ENCODE measurements around the gene C4orf33.
"Not testable (repeated sequence)": the region's sequence is repeated elsewhere in the genome, so short reads cannot be mapped to it uniquely, and the experiment has no call there.

C4orf33 gene, protein sequence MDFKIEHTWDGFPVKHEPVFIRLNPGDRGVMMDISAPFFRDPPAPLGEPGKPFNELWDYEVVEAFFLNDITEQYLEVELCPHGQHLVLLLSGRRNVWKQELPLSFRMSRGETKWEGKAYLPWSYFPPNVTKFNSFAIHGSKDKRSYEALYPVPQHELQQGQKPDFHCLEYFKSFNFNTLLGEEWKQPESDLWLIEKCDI

DNA sequence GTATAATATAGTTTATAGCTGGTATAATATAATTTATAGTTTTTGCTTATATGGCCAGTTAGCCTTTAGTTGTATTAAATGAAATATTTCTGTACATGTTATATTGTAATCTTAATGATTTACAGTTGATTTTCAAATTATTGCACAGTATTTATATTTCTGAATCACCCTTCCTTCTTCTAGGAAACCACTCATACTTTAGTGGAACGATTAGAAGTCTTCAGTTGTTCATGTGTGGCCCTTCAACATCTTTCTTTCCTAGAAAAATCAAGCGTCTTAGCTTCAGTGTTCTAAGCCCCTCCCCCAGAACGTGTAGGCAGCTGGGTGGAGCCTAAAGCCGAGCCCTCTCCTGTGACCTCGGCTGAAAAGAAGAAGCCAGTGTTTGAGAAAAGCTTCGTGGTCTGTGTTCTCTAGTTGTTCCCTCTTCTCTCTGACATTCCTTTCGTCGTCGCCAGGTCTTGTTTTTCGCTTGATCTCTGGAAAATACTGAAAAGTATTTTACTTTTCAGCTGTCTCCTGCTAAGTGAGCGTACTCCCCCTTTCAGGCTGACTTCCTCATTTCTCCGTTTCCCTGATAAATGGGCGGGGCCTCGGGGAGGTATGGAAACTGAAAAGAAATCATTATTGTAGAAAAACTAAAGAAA lies at the start of gene C4orf33:
C4orf33 (plus strand) TSS at position 342 of the 644 bp plus-strand sequence. CDS start 6,459 bp downstream, outside the sequence.
- peak in 44 of 51 donors; percentile 1 to 86 (median 40) for DNase-seq

DNA sequence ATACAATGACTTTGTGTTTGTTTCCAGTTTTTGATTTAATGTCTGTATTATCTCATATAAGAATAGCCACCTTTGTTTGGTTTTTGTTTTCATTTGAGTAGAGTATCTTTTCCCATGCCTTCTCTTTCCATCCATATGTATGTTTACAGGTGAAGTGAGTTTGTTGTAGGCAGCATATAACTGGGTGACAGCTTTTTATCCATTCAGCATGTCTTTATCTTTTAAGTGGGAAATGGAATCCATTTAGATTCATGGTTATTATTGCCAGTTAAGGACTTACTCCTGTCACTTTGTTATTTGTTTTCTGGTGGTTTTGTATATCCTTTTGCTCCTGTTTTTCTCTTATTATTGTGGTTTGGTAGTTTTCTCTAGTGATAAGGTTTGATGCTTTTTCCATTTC lies 36.9 kb upstream of the C4orf33 start:
- no peak for DNase-seq

DNA sequence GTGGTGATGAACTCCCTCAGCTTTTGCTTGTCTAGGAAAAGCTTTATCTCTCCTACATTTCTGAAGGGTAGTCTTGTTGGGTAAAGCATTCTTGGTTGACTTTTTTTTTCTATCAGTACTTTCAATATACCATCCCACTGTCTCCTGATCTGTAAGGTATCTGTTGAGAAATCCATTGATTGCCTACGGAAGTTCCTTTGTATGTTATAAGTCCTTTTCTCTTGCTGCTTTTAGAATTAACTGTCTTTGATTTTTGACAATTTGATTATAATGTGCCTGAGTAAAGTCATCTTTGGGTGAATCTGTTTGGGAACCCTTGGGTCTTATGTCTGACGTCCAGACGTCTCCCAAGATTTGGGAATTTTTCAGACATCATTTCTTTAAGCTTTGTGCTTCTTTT lies 33.4 kb upstream of the C4orf33 start:
- DNase-seq: no peak

DNA sequence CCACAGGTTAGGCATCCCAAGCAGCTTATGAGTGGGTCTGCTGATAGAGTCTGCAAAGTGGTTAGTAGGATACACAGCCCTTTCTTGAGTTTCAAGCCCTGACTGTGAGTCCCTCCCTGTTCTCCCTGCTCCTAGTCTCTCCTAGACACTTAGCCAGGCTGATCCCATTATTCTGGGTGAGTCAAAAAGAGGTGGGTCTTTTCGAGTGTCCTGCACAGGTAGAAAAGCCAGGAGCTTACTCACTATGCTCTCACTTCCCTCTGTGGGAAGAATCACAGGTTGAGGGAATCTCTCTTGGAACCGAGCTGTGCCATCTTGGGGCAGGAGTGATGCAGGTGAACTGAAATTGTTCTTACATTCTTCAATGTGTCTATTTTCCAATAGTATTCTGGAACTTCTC lies 32.3 kb upstream of the C4orf33 start:
- DNase-seq: no peak

DNA sequence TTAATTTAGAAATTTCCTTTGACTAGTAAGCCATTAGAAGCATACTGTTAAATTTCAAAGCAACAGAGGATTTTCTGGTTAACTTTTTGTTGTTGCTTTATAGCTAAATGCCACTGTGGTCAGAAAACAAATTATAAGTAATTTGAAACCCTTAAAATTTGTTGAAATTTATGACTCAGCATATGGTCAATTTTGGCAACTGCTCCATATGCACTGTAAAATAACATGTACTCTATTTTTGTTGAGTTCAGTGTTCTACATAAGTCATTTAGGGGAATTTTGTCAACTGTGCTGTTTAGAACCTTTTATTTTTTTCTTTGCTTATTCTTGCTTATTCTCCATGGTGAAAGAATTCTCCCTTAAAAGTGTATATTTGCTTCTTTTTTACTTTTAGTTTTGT lies 31.2 kb upstream of the C4orf33 start:
- no peak for DNase-seq

DNA sequence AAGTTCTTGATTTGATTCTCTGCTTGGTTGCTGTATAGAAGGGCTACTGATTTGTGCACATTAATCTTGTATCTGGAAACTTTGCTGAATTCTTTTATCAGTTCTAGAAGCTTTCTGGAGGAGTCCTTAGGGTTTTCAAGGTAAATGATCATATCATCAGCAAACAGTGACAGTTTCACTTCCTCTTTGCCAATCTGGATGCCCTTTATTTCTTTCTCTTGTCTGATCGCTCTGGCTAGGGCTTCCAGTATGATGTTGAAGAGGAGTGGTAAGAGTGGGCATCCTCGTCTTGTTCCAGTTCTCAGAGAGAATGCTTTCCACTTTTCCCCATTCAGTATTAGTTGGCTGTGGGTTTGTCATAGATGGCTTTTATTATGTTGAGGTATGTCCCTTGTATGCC lies 26.4 kb upstream of the C4orf33 start:
- not testable (repeated sequence) for DNase-seq

DNA sequence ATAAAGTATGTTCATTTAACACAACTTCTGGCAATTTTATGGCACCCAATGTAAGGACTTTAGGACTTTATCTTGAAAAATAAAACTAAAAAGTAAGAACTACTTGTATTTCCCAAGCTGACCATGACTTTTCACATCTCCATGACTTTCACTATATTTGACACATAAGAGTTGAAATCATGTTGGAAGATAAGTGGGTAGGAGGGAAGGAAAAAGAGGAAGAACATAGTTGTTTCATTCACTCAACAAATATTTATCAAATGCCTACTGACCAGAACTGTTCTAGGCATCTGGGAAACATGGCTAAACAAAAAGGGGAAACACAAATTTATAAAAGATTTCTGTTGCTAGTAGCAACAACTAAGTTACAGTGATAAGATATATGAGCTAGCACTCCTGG lies 18.6 kb upstream of the C4orf33 start:
- DNase-seq: no peak

DNA sequence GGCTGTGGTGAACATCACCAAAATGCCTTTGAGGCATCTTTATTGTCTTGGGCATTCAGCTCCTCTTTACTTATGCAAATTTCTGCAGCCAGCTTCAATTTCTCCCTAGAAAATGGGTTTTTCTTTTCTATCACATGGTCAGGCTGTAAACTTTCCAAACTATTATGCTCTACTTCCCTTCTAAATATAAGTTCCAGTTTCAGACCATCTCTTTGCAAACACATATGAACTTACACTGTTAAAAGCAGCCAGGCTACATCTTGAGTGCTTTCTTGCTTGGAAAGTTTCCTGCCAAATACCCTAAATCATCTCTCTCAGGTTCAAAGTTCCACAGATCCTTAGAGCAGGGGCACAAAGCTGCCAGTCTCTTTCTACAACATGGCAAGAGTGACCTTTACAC lies 15.8 kb upstream of the C4orf33 start:
- DNase-seq: no peak

DNA sequence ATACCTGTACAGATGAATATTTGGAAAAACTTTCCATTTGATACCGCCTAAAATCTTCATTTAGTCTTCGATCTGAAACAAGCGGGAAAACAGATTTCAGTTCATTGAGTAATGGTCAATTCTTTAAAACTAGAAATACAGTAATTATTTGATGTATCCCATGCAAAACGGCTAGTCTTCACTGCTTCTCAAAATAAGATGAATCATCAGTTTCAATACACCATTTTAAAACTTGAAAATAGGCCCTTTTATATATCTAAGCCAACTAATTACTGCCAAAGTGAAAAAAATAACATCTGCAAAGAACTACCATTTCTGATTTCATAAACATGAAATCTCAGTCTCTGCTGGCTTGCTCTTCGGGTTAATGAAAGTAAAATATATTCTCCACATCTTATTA lies 13.7 kb upstream of the C4orf33 start:
- no peak for DNase-seq

DNA sequence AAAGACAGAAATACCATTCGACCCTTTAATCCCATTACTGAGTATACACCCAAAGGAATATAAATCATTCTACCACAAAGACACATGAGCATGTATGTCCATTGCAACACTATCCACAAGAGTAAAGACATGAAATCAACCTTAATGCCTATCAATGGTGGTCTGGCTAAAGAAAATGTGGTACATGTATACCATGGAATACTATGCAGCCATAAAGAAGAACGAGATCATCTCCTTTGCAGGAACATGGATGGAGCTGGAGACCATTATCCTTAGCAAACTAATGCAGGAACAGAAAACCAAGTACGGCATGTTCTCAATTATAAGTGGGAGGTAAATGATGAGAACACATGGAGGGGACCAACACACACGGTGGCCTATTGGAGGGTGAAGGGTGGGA lies 10.5 kb upstream of the C4orf33 start:
- no peak for DNase-seq

DNA sequence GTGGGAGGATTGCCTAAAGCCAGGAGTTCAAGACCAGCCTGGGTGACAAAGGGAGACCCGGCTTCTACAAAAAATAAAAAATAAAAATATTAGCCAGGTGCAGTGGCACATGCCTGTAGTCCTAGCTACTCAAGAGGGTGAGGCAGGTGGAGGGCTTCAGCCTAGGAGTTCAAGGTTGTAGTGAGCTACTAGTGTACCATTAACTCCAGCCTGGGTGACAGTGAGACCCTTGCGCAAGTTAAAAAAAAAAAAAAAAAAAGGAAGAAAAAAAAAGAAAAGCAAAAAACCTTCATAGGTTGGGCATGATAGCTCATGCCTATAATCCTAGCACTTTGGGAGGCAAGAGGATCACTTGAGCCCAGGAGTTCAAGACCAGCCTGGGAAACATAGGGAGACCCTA lies 8.4 kb upstream of the C4orf33 start:
- no peak for DNase-seq

DNA sequence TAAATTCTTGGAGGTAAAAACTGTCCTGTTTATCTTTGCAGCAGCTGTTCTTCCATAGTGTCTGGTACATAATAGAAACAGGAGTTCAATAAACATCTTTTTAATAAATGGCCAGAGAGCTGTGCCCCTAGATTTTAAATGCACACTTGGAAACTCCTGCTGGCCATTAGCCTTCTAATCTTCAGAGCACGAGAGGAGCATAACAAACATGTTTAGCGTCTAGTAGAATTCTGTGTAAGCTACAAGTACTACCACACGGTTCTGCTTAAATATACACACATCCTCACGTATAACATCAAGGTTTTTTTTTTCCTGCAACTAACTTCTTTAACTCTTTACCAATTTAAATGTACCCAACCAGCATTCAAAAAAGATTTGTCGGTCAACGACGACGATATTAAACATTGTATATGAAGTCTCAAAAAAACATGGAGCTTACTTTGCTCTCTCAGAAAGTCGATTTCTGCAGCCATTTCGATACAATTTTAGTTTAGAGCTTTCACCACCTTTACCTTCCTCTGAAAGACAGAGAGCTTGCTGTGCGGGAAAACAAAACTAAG lies 3.2 kb upstream of the C4orf33 start:
- DNase-seq: no peak

DNA sequence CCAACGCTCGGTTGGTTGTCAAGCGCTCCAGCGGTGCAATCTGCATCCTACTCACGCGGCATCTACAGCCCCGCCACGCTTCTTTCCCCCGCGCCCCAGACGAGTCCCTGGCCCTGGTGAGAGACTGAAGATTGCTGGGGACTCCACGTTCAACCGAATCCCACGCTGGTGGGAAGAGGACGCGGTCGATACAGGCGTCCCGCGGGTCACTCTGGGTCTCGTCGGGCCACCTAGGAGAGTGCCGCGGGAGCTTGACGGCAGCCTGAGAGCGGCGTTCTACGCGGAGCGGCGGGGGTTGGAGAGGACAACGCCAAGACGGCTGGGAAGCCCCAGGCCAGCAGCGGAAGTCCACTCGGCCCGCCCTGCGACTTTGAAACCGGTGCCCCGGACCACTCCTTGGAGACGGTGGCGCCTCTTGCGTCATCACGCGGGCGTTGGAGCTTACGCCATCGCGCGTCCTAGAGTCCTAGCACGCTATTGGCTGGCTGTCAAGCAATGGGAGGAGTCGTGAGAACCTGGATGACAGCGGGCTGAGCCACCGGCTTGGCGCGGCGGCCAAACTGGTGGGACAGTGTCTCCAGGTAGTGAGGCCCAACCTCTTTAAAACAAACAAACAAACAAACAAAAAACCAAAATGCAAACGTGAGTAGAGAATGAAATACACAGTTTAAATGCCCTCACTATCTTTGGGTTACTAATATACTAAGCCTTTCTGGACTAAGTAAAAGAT lies 2.6 kb upstream of the C4orf33 start, which contains the start of gene SCLT1:
SCLT1 (minus strand) TSS at position 349 of the 730 bp plus-strand sequence. CDS start 436 bp downstream, outside the sequence.
- DNase-seq: peak; percentile 55 to 99 (median 96)

DNA sequence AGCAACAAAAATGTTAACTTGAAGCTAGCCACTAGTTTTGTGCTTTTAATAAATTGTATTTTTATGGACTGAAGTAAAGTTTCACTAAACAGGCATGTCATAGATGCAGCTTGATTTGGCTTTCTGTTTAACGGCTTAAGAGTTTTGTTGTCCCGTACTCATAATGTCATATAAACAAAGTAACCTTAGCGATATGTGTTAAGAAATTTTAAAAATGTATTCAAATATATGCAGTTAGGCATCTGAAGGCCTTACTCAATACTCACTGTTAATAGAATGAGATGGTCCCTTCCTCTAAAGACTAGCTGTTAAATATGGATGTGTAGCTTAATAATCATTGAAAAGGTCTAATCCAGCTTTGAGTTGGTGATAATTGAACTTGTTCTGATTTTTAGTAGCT lies 1.6 kb upstream of the C4orf33 start:
- peak in 1 of 51 donors; percentile 18 for DNase-seq

DNA sequence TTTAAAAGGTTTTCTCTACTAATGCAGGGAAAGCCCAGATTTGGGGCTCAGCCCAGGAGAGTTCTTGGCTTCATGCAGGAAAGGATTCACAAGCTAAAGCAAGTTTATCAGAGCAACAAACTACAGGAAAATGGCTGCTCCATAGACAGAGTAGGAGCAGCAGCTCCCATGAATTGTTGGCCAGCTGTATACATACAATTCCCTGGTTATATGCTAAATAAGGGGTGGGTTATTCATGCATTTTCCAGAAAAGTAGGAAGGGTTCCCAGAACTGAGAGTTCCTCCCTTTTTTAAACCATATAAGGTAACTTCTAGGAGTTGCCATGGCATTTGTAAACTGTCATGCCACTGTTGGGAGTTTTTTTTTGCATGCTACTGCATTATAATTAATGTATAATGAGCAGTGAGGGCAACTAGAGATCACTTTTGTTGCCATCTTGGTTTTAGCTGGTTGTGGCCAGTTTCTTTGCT lies 2.6 kb downstream of the C4orf33 start:
- DNase-seq: no peak

DNA sequence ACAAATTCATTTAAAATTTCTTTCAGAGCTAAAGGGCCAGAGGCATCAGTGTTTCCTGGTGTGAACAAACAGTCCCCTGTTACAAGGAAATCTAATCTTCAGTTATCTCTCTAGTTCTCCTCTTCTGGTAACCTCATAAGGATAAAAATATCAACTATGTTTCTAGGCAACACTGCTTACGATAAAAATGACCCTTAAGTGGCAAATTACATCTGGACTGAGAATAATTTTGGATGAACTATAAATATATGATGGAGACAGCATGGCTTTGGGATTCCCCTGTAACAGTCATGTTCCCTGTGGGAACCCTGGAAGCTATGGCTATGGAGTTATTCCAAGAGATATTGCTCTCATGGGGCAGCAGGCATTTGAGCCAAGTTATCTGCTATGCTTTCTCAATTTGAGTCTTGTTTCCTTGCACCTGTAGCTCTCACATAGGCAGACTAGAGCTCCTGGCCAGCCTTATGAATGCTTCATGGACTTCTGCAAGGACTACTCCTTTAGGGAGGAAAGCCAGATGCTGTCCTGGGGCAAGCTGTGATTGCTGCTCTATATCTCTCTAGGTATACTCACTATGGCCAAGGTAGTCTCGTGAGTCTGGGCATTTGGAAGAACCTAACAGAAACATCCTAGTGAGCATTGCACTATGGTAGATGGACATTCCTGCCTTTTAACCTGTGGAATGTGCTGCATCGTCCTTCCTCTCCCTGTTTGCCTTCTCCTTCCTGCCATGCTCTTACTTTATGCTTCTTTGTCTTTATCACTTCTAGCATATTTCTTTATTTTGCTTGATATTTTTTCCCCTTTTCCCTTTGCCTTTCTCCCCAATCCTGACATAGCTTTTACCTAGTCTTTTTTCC lies 14.2 kb downstream of the C4orf33 start:
- no peak for DNase-seq

DNA sequence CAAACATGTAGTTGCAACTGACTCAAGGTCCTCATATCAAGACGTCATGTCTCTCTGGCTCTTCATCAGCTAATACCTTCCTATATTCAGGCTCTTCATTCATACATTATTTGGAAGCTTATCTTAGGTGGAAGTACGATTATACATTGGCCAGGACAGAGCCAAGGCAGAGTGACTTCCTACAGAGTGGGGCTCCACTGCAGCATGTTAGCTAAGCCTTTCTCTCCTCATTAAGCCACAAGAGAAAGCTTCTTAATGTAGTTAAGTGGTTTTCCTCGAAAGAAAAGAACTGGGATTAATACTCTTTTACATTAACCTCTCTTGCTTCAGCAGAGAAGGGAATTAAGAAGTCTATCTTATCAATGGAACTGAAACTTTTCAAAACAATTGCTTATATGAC lies 15.0 kb downstream of the C4orf33 start:
- no peak for DNase-seq

DNA sequence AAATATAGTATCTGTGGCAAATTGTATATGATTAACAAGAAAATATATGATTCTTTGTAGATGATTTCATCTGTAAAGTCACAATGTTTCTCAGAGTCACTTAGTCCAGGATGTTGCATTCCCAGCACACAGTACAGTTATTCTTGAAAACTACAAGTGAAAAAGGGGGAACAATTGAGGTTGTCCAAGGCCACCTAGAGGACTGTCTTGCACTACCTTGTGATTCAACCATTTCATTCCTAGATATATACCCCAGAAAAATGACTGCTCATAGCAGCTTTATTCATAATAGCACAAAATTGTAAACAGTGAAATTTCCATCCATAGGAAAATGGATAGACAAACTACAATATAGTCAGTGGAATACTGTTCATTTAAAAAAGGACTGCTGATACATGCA lies 16.0 kb downstream of the C4orf33 start:
- DNase-seq: no peak

DNA sequence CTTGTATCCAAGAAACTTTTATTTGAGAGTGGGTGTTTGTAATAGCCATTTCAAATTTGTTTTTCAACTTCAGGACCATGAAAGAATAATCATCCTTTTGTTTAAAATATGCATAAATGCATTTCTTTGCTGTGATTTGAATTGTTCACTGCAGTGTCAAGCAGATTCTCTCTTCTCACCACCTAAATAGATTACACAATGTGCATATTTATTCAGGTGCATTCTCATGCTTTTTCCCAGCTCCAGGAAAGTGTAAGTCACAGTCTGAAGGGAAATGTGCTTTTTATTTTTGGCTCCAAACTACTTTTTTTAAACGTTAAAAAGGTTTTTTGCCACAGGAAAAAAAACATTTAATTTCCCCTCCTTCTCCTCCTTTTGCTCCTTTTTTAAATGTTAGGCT lies 17.5 kb downstream of the C4orf33 start:
- no peak for DNase-seq

DNA sequence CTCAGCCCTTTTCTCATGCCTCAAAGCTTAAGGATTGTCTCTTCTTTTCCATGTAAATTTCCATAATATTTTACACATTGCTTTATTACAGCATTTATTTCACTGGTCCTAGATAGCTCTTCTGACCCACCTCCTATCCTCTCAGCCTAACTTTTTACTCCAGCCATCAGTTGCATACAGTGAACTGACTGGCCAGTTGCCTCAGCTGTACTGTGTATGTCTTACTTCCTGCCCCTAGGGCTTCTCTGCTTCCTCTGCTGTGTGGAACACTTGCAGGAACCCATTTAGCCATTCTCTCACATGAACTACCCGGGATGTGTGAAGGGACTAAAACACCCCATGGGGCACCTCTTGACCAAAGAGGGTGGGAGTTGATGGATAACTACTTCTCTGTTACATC lies 18.0 kb downstream of the C4orf33 start:
- no peak for DNase-seq

DNA sequence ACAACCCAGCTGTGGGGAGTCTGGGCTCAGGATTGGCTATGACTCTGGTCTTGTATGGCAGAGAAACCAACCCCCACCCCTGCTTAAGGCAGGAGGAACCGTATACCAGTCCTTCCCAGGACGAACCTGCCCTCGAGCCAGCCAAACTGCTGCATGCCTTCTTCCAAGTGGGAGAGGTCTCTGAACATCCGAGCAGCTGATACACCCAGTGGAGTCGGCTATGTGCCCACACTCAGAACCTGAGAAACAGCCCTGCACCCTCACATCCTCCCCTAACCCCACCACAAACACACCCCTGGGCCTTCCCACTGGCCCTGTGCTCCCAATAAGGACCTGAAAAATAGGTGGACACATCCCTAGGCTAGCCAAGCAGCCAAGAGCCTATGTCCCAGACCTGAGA lies 21.8 kb downstream of the C4orf33 start:
- no peak for DNase-seq

All from hypothalamus (tissue), 51 donors.